Measurements from ENCODE around the gene ALOX12.

GRCh38 chr17:6969323-6969726, 26.5 kb upstream of the ALOX12 start:
- no peak for TF ChIP-seq CTCF (IDR thresholded peaks at IDR 0.05)
- no peak for TF ChIP-seq POLR2AphosphoS5 (IDR thresholded peaks at IDR 0.05)
- TF ChIP-seq EP300 (IDR thresholded peaks at IDR 0.05; ENCODE audit: low read depth) = no peak
- TF ChIP-seq POLR2A (IDR thresholded peaks at IDR 0.05) = no peak
